SK-N-MC (cell line): Measurements from ENCODE around the gene ANKRD22.

Source experiments
- DNase-seq: peaks from one replicate; pipeline ENCODE4 v3.0.0-alpha.2; 2011; ENCODE audit warnings: low read depth, low spot score
- H3K27ac ChIP-seq: fragments of 200-600 bp; sonication (generic); 2 replicates; pipeline ENCODE4 v1.5.1; 2016; ENCODE audit warnings: mixed run types
- H3K36me3 ChIP-seq: fragments of 200-600 bp; sonication (generic); 2 replicates; pipeline ENCODE4 v1.6.1; 2017; ENCODE audit warnings: antibody characterized with exemption, low read length, mixed read lengths; ENCODE audit not compliant: insufficient read depth
- H3K4me3 ChIP-seq: fragments of 200-600 bp; sonication (generic); 2 replicates; pipeline ENCODE4 v1.5.1; 2016
- H3K9ac ChIP-seq: fragments of 200-600 bp; sonication (generic); 2 replicates; pipeline ENCODE4 v1.8.0; 2017; ENCODE audit warnings: mixed run types, mixed read lengths; ENCODE audit not compliant: insufficient read length
- H3K9me3 ChIP-seq: fragments of 200-600 bp; sonication (generic); 2 replicates; pipeline ENCODE4 v1.6.1; 2017; ENCODE audit warnings: low read depth, mild to moderate bottlenecking, antibody characterized with exemption, low read length, moderate library complexity, mixed read lengths
- EZH2 ChIP-seq: fragments of 200-600 bp; sonication (generic); IDR thresholded peaks from one replicate; pipeline ENCODE4 v1.6.1; 2017; ENCODE audit warnings: antibody characterized with exemption
- FOXP2 ChIP-seq: optimal IDR thresholded peaks from 2 replicates; pipeline ENCODE3; 2011; ENCODE audit warnings: mild to moderate bottlenecking, moderate library complexity; ENCODE audit not compliant: insufficient read depth; ENCODE audit errors: extremely low read length, control extremely low read depth
- POLR2AphosphoS5 ChIP-seq: IDR thresholded peaks from 2 replicates; pipeline ENCODE4 v1.6.1; 2012; ENCODE audit warnings: mild to moderate bottlenecking, low read depth, low read length, borderline replicate concordance

ANKRD22 gene

DNA sequence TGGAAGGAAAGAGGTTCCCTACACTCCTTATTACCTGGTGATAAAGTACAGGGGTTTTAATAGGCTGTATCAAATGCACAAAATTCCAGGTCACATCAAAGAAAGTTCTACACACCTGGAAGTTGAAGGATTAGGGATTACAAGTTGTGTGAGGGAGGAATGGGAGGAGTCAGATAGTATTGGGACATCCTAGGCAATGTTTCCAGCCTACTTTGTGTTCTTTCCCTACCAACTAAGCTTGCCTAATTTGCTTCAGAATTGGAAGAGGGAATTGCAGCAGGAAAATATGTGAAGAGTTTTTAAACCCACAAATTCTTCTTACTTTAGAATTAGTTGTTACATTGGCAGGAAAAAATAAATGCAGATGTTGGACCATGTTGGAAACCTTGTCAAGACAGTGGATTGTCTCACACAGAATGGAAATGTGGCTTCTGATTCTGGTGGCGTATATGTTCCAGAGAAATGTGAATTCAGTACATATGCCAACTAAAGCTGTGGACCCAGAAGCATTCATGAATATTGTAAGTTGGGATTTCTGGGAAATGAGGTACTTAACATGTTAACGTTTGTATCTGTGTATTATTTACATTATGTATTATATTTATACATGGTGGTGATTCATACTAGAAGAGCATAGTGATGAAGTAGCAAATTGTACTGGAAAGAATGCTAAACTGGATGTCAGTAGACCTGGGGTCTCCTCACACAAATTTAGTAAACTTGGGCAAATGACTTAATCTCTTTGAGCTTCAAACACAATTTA is 48.9 kb downstream of the ANKRD22 start, which contains the start of gene LIPM:
LIPM (plus strand) TSS at position 208 of the 763 bp plus-strand sequence; CDS start at position 375, 167 bp downstream.
- no peak for TF ChIP-seq EZH2
- TF ChIP-seq POLR2AphosphoS5 = no peak
- TF ChIP-seq FOXP2 = no peak
- Histone ChIP-seq H3K36me3 (no peaks in the 10 kb centered on the region), H3K4me3 (no peak within 1 kb of the TSS), H3K27ac (no peak within 1 kb of the TSS), H3K9me3 (no peaks in the 10 kb centered on the region), H3K9ac (no peak within 1 kb of the TSS)
- no peak for DNase-seq

DNA sequence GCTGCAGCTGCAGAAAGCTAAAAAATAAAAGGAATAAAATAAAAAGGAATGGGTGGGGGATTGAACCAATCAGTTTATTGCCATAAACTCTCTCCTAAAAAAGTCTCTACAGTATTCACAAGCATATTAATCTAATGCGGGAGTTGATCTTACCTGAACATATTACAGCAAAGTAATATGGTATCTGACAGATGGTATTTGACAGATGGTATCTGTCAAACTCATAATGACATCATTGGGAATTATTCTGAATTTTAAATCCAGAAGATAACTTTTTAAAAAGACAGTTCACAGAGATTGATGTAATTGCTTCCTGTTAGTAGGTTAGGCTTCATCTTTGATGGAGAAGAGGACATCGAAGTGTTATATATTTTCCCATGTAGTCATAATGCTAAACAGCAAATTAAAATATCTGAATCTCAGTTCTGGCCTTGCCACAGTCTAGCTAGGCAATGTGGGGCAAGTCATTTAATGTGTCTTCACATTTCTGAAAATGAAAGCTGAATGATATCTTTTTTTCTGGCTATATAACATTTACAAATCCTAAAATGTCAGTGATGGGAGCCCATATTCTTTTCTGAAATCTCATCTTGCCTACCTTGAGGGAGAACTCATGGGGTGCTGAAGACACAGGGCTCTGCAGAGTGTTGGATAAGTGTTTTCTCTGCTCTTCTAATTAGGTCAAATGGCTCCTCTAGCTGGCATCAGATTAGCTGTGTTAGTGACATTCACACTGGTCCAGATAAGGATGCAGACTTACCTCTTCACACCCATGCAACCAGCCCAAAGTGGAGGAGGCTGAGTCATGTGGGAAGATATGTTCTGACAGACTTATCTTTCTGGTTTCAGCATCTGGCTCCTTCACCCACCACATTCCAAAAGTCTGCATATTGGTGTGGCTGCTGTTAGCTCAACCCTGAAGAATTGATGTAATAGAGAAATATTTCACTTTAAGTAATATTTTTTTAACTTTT is 51.2 kb downstream of the ANKRD22 start:
- Histone ChIP-seq H3K9me3 (no peaks in the 10 kb centered on the region), H3K36me3 (no peaks in the 10 kb centered on the region), H3K9ac (no peak overlapping the region), H3K27ac (no peak overlapping the region), H3K4me3 (no peak overlapping the region)
- no peak for DNase-seq
- TF ChIP-seq EZH2 (no peak), POLR2AphosphoS5 (no peak), FOXP2 (no peak)

DNA sequence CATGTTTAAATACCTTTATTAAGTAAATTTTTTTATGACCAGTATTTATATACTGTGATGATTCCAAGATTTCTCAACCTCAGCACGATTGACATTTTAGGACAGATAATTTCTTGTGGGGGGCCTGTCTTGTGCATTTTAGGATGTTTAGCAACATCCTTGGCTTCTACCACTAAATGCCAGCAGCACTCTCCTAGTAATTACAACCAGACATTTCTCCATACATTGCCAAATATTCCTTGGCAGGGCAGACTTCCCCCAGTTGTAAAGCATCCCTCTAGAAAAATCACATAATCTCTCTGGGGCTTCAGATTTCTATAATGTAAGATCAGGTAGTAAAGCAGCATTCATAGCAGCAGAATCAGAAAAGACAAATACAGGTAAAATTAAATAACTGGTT is 56.9 kb downstream of the ANKRD22 start:
- H3K27ac ChIP-seq = no peak overlapping the region
- DNase-seq = no peak
- no peak overlapping the region for H3K4me3 ChIP-seq
- TF ChIP-seq EZH2 (no peak), POLR2AphosphoS5 (no peak), FOXP2 (no peak)
- no peaks in the 10 kb centered on the region for H3K9me3 ChIP-seq
- no peak overlapping the region for H3K9ac ChIP-seq
- H3K36me3 ChIP-seq = no peaks in the 10 kb centered on the region

DNA sequence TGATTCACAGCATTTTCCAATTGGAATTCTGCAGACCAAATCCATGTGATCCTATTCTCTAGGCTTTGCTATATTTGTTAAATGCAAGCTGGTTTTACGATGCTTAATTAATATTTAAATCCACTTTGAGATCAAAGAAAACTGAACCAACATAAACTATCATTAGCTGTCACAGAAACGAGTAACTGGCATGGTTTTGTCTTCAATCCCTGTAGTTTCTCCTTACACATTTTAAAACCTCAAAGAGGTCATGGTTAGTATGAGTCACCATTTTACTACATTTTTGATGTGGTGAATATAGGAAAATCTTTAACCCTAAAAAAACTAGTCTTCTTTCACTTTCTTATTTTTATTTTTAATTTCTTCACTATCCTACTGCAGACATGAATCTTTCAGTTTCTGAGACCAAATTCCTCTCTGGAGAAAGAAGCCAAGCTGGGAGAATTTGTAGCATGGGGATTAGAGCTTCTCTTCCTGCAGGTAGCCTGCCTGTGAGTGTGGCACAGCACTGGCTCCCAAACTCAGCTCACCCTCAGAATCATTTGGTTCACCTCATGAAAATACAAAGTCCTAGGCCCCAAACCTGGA is 57.8 kb downstream of the ANKRD22 start:
- Histone ChIP-seq H3K9me3 (no peaks in the 10 kb centered on the region), H3K36me3 (no peaks in the 10 kb centered on the region), H3K9ac (no peak overlapping the region), H3K27ac (no peak overlapping the region), H3K4me3 (no peak overlapping the region)
- no peak for TF ChIP-seq FOXP2
- TF ChIP-seq POLR2AphosphoS5 = no peak
- no peak for TF ChIP-seq EZH2
- DNase-seq = no peak

DNA sequence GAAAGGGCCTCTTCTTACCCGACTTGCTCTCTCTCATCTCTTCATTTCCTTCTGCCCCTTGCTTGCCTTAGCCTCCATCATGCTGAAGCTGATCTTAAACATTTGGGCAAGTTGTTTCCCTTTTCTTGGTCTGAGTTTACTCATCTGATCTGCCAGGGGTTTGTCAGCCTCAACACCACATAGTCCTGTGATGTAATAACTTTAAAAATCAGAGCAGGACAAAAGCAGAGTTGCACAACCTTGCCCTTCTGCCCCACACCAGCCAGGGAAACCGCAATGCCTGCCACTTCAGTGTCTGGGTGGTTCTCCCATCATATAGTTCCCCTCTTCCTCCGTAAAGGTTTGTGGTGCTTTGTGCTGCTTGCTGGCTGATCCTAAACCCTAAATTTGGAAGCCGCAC is 59.0 kb downstream of the ANKRD22 start:
- Histone ChIP-seq H3K27ac (no peak overlapping the region), H3K36me3 (no peaks in the 10 kb centered on the region), H3K9me3 (no peaks in the 10 kb centered on the region), H3K9ac (no peak overlapping the region), H3K4me3 (no peak overlapping the region)
- no peak for DNase-seq
- TF ChIP-seq POLR2AphosphoS5 (no peak), EZH2 (no peak), FOXP2 (no peak)

DNA sequence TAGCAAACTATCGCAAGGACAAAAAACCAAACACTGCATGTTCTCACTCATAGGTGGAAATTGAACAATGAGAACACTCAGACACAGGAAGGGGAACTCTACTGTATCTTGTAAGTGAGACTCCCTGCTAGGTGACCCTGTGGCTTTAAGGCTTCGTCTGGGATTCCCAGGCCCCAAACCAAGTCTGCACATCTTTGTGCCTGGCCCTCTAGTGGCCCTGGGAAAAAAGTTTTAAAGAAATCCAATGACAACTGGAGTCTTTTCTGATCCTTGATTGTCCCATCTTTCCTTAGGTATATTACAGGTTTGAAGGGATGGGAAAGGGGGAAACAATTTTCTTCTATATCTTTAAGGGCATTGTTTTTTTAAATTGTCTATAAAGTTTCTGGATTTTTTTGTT is 59.7 kb downstream of the ANKRD22 start:
- no peak overlapping the region for H3K27ac ChIP-seq

DNA sequence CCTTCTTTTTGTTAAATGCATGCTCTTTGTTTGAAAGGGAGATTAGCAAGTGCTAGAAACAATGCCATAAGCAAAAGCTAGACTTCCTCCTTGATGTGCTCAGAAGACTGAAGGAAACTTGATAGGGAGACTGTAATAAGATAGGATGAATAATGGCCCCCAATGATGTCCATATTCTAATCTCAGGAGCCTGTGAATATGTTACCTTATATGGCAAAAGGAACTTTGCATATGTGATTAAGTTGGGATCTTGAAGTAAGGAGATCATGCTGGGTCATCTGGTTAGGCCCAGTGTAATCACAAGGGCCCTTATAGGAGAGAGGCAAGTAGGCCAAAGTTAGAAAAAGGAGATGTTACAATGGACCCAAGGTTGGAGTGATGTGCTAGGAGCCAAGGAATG is 62.7 kb downstream of the ANKRD22 start:
- Histone ChIP-seq H3K4me3 (no peak overlapping the region), H3K36me3 (no peaks in the 10 kb centered on the region), H3K27ac (no peak overlapping the region), H3K9me3 (no peaks in the 10 kb centered on the region), H3K9ac (no peak overlapping the region)
- TF ChIP-seq EZH2 (no peak), POLR2AphosphoS5 (no peak)
- no peak for DNase-seq

More for the DNA sequence above, 59.7 kb downstream of the ANKRD22 start:
- DNase-seq = no peak
- H3K4me3 ChIP-seq = no peak overlapping the region
- no peaks in the 10 kb centered on the region for H3K9me3 ChIP-seq
- TF ChIP-seq FOXP2 = no peak
- no peak for TF ChIP-seq POLR2AphosphoS5
- TF ChIP-seq EZH2 = no peak
- no peaks in the 10 kb centered on the region for H3K36me3 ChIP-seq
- no peak overlapping the region for H3K9ac ChIP-seq

DNA sequence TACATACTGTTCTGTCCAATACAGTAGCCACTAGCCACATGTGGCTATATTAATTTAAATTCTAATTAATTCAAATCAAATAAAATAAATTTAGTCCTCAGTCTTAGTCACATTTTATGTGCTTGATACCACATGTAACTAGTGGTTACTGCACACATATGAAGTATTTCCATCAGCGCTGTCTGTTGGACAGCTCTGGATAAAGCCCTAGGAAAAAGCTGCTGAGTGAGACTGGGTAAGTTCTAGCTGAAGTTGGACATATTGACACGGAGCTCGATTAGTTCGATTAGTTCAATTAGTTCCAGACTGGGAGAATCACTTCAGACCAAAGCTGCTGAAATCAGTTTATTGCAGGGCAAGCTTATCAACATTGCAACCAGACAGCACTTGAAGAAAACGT is 64.2 kb downstream of the ANKRD22 start:
- DNase-seq = no peak
- TF ChIP-seq POLR2AphosphoS5 = no peak
- no peak for TF ChIP-seq FOXP2
- no peak for TF ChIP-seq EZH2
- Histone ChIP-seq H3K27ac (no peak overlapping the region), H3K4me3 (no peak overlapping the region), H3K9me3 (no peaks in the 10 kb centered on the region), H3K9ac (no peak overlapping the region), H3K36me3 (no peaks in the 10 kb centered on the region)
